Measurements from ENCODE around the gene KIAA1958. TPM values are rescaled to one million over a fixed set of nuclear protein-coding genes. Genes with fewer than 3 reads are reported as not detected.

KIAA1958 gene
- total and polyA plus RNA-seq, 2 of the 8 experiments (the other 6 are each of a cell fraction or from before 2014, with no cell fraction given): 11.4 to 43.8 TPM

- TF ChIP-seq CHD7 (IDR thresholded peaks at IDR 0.05; ENCODE audit: insufficient replicate concordance, low read length): no peak
- no peak for TF ChIP-seq SIRT6 (IDR thresholded peaks at IDR 0.05; ENCODE audit: low read length)
- no peak for TF ChIP-seq BRCA1 (IDR thresholded peaks at IDR 0.05; ENCODE audit: low read depth, low read length)
Observed at GRCh38 chr9:112445196-112445595, 41.4 kb upstream of the KIAA1958 start (continued).

Data from H1 (cell line).